Suppressor macrophage treated with lipopolysaccharide for 4 hours (primary cell): ENCODE data around the gene FOXN3.

Experiments
- DNase-seq: peaks from one replicate; pipeline ENCODE4 v3.0.0-alpha.2; 2020

Gene FOXN3

GRCh38 chr14:89359477-89360222 is 57.4 kb downstream of the FOXN3 start:
- no peak for DNase-seq

GRCh38 chr14:89357655-89358297 is 59.3 kb downstream of the FOXN3 start:
- DNase-seq, result peak; percentile 76

GRCh38 chr14:89356927-89357326 is 60.1 kb downstream of the FOXN3 start:
- DNase-seq, result no peak

GRCh38 chr14:89356496-89356895 is 60.5 kb downstream of the FOXN3 start:
- no peak for DNase-seq

GRCh38 chr14:89353766-89354113 is 63.3 kb downstream of the FOXN3 start:
- no peak for DNase-seq

GRCh38 chr14:89352976-89353765 is 63.9 kb downstream of the FOXN3 start:
- no peak for DNase-seq

GRCh38 chr14:89351516-89352404 is 65.3 kb downstream of the FOXN3 start:
- DNase-seq, result no peak

GRCh38 chr14:89351221-89351515 is 65.9 kb downstream of the FOXN3 start:
- no peak for DNase-seq

GRCh38 chr14:89350152-89350551 is 66.9 kb downstream of the FOXN3 start:
- no peak for DNase-seq

- no peak for DNase-seq
These were observed 67.6 kb downstream of the FOXN3 start for GRCh38 chr14:89349171-89350008.

GRCh38 chr14:89348722-89349121 is 68.3 kb downstream of the FOXN3 start:
- no peak for DNase-seq

- DNase-seq, result no peak
These were observed 69.1 kb downstream of the FOXN3 start for GRCh38 chr14:89347885-89348284.

GRCh38 chr14:89344920-89345254 is 72.1 kb downstream of the FOXN3 start:
- no peak for DNase-seq

GRCh38 chr14:89343356-89343755 is 73.7 kb downstream of the FOXN3 start:
- DNase-seq, result no peak

- DNase-seq, result no peak
These were observed 75.0 kb downstream of the FOXN3 start for GRCh38 chr14:89342049-89342448.

- no peak for DNase-seq
These were observed 76.5 kb downstream of the FOXN3 start for GRCh38 chr14:89340200-89341181.

- no peak for DNase-seq
These were observed 77.5 kb downstream of the FOXN3 start for GRCh38 chr14:89339579-89339978.

- DNase-seq, result no peak
These were observed 77.9 kb downstream of the FOXN3 start for GRCh38 chr14:89339158-89339557.

- DNase-seq, result no peak
These were observed 80.7 kb downstream of the FOXN3 start for GRCh38 chr14:89336338-89336737.

- DNase-seq, result no peak
These were observed 85.0 kb downstream of the FOXN3 start for GRCh38 chr14:89332031-89332430.

GRCh38 chr14:89331398-89331797 is 85.6 kb downstream of the FOXN3 start:
- no peak for DNase-seq
